Progenitor cell of endocrine pancreas (in vitro differentiated cells): Measurements from ENCODE around the gene FLNA. TPM values are rescaled to one million over a fixed set of nuclear protein-coding genes. Genes with fewer than 3 reads are reported as not detected.

Source experiments
- DNase-seq: peaks from one replicate; pipeline ENCODE4 v3.0.0; 2021; ENCODE audit warnings: low spot score; ENCODE audit not compliant: unreplicated experiment
- H3K27ac Mint-ChIP-seq: 2 replicates; pipeline ENCODE4 v1.8.0; 2021; ENCODE audit warnings: mild to moderate bottlenecking, moderate library complexity, mixed read lengths
- H3K27me3 Mint-ChIP-seq: 2 replicates; pipeline ENCODE4 v1.8.0; 2021; ENCODE audit warnings: mixed read lengths
- H3K36me3 Mint-ChIP-seq: 2 replicates; pipeline ENCODE4 v1.8.0; 2022; ENCODE audit warnings: mixed read lengths; ENCODE audit not compliant: insufficient read depth
- H3K4me1 Mint-ChIP-seq: 2 replicates; pipeline ENCODE4 v1.8.0; 2021; ENCODE audit warnings: low read depth, mixed read lengths
- H3K4me3 Mint-ChIP-seq: 2 replicates; pipeline ENCODE4 v1.8.0; 2021; ENCODE audit warnings: low read depth, mild to moderate bottlenecking, moderate library complexity, mixed read lengths
- H3K9me3 Mint-ChIP-seq: 2 replicates; pipeline ENCODE4 v1.8.0; 2021; ENCODE audit warnings: low read depth, mixed read lengths
- total RNA-seq: library from RNA; stranded (reverse); gene quantifications from 2 replicates; pipeline ENCODE4 v1.2.1, GENCODE V29; 2021
- TF ChIP-seq, protein P1 (sequence below): fragments of 200-600 bp; sonication (generic); IDR thresholded peaks from one replicate; pipeline ENCODE4 v1.5.0; 2021; ENCODE audit warnings: antibody characterized with exemption, mild to moderate bottlenecking; ENCODE audit not compliant: unreplicated experiment

Gene FLNA
- total RNA-seq, 1 donor from 2014 or later, result 777 TPM

DNA sequence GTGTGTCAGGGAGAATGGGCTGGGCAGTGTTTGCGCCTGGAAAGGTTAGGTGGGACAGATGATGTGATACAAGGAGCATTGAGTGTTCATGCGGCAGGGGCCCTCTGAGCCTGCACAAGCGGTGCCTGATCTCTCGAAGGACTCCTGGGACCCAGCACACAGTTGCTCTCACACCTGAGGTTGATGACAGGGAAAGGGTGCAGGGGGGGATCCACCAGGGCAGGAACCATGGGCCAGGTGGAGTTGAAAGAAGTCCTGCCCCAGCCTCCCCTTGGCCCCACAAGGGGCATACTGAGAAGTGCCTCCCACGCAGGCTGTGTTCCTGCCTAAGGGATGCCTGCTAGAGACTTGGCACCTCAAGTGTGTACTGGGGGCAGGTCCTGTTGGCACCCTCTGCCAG lies 45.8 kb downstream of the FLNA start:
- Mint-ChIP-seq H3K9me3 (peaks cover 7% of the 10 kb centered on the region), H3K36me3 (no peaks in the 10 kb centered on the region), H3K4me1 (peaks cover 8% of the 10 kb centered on the region), H3K27me3 (peaks cover 2% of the 10 kb centered on the region), H3K4me3 (no peak overlapping the region), H3K27ac (no peak overlapping the region)
- TF ChIP-seq, protein P1, sequence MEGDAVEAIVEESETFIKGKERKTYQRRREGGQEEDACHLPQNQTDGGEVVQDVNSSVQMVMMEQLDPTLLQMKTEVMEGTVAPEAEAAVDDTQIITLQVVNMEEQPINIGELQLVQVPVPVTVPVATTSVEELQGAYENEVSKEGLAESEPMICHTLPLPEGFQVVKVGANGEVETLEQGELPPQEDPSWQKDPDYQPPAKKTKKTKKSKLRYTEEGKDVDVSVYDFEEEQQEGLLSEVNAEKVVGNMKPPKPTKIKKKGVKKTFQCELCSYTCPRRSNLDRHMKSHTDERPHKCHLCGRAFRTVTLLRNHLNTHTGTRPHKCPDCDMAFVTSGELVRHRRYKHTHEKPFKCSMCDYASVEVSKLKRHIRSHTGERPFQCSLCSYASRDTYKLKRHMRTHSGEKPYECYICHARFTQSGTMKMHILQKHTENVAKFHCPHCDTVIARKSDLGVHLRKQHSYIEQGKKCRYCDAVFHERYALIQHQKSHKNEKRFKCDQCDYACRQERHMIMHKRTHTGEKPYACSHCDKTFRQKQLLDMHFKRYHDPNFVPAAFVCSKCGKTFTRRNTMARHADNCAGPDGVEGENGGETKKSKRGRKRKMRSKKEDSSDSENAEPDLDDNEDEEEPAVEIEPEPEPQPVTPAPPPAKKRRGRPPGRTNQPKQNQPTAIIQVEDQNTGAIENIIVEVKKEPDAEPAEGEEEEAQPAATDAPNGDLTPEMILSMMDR, result no peak
- DNase-seq, result no peak

DNA sequence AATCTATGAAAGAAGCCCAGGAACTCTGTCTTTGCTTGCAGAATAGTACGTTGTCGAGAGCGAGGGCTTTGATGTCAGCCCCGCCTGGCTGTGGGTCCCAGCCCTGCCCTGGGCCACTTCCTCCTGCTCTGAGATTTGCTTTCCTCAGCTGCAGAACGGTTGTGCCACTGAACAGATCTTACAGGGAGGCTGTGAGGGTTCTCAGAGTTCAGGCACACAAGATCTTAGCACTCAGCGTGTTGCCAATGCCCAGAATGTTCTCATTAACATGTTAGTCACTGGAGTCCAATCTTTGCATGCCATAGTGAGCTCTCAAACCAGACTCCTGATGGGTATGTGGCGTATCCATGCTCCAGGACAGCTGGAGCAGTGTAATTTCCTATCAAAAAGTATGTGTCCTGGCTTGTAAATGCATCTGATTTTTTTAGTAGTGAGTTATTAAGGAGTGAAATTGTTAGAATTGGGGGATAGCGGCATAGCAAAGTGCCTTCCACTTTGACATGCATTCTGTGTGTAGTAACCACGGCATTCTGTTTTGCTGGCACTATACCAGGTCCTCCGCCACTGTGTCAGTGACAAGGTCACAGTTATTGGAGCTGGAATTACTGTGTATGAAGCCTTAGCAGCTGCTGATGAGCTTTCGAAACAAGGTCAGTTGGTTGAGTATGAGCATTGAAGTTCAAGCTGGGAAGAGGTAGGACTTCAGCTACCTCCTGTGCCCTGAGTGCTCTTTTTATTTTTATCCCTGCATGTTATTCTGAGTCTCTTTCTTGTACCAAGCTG lies 47.2 kb downstream of the FLNA start:
- H3K9me3 Mint-ChIP-seq, result peaks cover 7% of the 10 kb centered on the region
- no peak overlapping the region for H3K27ac Mint-ChIP-seq
- H3K4me1 Mint-ChIP-seq, result peaks cover 8% of the 10 kb centered on the region
- no peaks in the 10 kb centered on the region for H3K36me3 Mint-ChIP-seq
- no peak overlapping the region for H3K4me3 Mint-ChIP-seq
- TF ChIP-seq, protein P1, result no peak
- no peak for DNase-seq
- peaks cover 5% of the 10 kb centered on the region for H3K27me3 Mint-ChIP-seq

DNA sequence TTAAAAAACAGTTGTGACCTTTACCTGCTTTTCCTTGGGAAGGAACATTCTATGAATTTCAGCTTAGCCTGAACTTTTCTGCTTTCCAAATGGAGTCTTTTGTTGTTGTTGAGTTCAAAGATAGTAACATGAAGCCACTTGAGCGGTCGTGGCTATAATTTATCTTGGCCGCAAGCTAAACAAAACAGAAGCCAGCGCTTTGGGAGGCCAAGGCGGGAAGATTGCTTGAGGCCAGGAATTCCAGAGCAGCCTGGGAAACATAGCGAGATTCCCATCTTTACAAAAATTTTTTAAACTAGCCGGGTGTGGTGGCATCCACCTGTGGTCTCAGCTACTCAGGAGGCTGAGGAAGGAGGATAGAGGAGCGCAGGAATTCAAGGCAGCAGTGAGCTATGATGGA lies 48.9 kb downstream of the FLNA start:
- H3K27ac Mint-ChIP-seq, result no peak overlapping the region
- H3K27me3 Mint-ChIP-seq, result peaks cover 9% of the 10 kb centered on the region
- H3K9me3 Mint-ChIP-seq, result peaks cover 8% of the 10 kb centered on the region
- DNase-seq, result no peak
- TF ChIP-seq, protein P1, result no peak
- H3K36me3 Mint-ChIP-seq, result no peaks in the 10 kb centered on the region
- peaks cover 8% of the 10 kb centered on the region for H3K4me1 Mint-ChIP-seq
- no peak overlapping the region for H3K4me3 Mint-ChIP-seq

DNA sequence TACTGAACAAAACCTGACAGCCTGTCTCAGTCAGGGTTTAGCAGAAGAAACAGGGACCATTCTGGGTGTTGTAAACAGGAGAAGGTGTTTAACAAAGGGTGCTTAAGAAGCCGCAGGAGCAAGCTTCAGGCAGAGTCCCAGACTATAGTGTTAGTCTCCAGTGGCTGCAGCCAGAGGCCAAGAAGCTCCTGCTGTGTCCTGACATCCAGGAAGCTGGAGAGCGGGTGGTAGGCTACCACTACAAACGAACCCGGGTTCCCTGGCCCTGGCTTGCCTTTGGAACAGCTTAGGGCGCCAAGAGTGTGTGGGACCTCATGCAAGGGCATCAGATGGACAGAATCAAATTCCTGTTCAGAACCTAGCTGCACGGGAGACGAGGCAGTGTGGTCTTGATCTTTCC lies 50.9 kb downstream of the FLNA start:
- H3K36me3 Mint-ChIP-seq, result no peaks in the 10 kb centered on the region
- no peak for DNase-seq
- H3K4me3 Mint-ChIP-seq, result no peak overlapping the region
- H3K27me3 Mint-ChIP-seq, result peaks cover 15% of the 10 kb centered on the region
- H3K9me3 Mint-ChIP-seq, result peaks cover 15% of the 10 kb centered on the region
- TF ChIP-seq, protein P1, result no peak
- H3K4me1 Mint-ChIP-seq, result peaks cover 6% of the 10 kb centered on the region
- no peak overlapping the region for H3K27ac Mint-ChIP-seq

DNA sequence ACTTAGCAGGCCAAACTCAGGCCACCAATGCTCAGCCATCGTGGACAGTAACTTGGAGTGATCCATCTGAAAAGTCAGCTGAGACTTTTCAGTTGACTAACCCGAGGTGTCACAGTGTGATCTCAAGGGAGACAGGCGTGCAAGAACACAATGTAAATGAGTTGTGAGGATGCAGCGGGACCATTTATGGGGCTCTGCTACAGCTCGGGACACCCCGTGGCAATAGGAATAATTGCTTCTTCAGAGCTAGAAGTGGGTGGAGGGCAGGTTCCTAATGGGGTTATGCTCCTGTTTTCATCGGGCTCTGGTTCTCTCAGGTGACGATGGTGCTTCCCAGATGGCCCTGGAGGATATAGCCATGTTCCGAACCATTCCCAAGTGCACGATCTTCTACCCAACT lies 51.5 kb downstream of the FLNA start:
- H3K27me3 Mint-ChIP-seq, result peaks cover 15% of the 10 kb centered on the region
- no peak overlapping the region for H3K4me3 Mint-ChIP-seq
- no peaks in the 10 kb centered on the region for H3K36me3 Mint-ChIP-seq
- H3K9me3 Mint-ChIP-seq, result peaks cover 15% of the 10 kb centered on the region
- peaks cover 6% of the 10 kb centered on the region for H3K4me1 Mint-ChIP-seq
- no peak overlapping the region for H3K27ac Mint-ChIP-seq
- TF ChIP-seq, protein P1, result no peak
- no peak for DNase-seq
